ENCODE results near the gene KLHDC8B.
A peak's percentile ranks its signal among the peaks of the same experiment; 100 is the strongest.

The KLHDC8B gene

DNA sequence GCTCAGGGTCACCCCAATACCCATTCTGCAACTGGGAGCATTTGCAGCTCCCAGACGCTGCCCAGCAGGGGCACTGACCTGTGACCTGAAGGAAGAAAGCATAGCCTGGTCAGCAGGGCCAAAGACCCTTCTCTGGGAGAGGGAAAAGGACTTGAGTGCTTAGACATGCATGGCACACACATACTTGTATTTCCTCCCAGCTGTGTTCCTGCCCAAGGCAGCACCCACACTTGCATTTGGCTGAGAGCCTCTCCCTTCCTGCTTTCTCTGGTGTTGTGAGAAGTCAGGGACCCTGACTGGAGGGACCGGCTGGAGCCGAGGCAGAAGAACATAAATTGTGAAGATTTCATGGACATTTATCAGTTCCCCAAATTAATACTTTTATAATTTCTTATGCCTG, 31.3 kb upstream of the KLHDC8B start:
- H3K27ac ChIP-seq = no peak overlapping the region
- TF ChIP-seq ZFX (IDR thresholded peaks at IDR 0.05; ENCODE audit: borderline replicate concordance) = no peak
- TF ChIP-seq, protein P1, sequence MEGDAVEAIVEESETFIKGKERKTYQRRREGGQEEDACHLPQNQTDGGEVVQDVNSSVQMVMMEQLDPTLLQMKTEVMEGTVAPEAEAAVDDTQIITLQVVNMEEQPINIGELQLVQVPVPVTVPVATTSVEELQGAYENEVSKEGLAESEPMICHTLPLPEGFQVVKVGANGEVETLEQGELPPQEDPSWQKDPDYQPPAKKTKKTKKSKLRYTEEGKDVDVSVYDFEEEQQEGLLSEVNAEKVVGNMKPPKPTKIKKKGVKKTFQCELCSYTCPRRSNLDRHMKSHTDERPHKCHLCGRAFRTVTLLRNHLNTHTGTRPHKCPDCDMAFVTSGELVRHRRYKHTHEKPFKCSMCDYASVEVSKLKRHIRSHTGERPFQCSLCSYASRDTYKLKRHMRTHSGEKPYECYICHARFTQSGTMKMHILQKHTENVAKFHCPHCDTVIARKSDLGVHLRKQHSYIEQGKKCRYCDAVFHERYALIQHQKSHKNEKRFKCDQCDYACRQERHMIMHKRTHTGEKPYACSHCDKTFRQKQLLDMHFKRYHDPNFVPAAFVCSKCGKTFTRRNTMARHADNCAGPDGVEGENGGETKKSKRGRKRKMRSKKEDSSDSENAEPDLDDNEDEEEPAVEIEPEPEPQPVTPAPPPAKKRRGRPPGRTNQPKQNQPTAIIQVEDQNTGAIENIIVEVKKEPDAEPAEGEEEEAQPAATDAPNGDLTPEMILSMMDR (IDR thresholded peaks at IDR 0.05) = no peak

DNA sequence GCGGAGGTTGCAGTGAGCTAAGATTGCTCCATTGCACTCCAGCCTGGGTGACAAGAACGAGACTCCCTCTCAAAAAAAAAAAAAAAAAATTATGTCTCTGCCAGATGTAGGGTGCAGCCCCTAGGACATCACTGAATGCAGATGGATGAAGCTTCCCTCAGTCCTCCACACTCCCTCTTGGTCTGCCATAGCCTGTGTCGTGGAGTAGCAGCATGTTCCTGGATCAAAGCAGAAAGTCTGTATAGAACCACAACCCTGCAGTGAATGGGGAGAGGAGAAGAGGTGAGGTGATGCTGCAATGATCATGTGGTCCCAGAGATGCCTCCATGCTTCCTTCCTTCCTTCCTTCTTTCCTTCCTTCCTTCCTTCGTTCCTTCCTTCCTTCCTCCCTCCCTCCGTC, 23.2 kb upstream of the KLHDC8B start:
- TF ChIP-seq, protein P1 (IDR thresholded peaks at IDR 0.05) = no peak
- TF ChIP-seq ZFX (IDR thresholded peaks at IDR 0.05; ENCODE audit: borderline replicate concordance) = no peak
- no peak overlapping the region for H3K27ac ChIP-seq

DNA sequence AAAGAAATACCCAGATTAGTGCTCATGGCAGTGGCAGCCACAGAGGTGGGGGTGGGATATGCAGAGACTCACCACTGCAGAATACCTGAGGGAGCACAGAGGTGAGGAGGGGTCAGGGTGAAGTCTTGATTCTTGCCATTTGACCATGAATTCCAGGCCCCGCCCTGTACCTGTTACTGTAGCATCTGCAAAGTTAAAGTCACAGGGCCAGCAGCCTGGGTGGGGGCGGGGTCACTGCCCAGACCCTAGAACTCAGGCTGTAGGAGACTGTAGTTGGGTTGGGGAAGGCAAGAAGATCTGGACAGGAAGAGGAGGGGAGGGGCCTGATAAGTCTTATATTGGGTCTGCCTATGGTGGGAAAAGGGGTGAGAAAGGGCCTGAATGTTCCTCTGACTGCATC, 19.8 kb upstream of the KLHDC8B start:
- H3K27ac ChIP-seq = no peak overlapping the region
- TF ChIP-seq ZFX (IDR thresholded peaks at IDR 0.05; ENCODE audit: borderline replicate concordance) = no peak
- TF ChIP-seq, protein P1 (IDR thresholded peaks at IDR 0.05) = no peak

DNA sequence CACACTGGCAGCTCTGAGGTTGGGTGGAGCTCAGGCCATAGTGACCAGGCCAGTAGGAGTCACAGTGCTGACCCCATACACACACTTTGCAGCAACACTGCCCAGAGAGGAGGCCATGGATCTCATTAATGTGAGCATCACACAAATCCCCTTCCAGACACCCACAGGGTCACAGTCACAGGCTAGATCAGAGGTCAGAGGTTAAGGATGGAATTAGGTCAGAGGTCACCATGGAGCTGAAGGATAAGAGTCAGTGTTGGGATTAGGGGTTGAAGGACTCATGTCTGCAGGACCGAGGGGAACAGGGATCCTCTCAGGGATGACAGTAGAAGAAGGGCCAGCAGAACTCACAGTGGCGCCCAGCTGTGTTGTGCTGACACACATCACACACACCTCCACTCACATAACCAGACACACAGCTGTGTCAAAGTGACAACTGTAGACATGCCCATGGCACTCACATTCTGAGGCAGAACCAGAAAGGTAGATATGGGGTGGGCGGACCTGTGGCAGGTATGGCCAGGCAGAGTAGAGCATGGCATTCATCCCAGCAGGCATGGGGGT, 18.0 kb upstream of the KLHDC8B start:
- H3K27ac ChIP-seq = no peak overlapping the region
- TF ChIP-seq, protein P1 (IDR thresholded peaks at IDR 0.05) = no peak
- no peak for TF ChIP-seq ZFX (IDR thresholded peaks at IDR 0.05; ENCODE audit: borderline replicate concordance)

DNA sequence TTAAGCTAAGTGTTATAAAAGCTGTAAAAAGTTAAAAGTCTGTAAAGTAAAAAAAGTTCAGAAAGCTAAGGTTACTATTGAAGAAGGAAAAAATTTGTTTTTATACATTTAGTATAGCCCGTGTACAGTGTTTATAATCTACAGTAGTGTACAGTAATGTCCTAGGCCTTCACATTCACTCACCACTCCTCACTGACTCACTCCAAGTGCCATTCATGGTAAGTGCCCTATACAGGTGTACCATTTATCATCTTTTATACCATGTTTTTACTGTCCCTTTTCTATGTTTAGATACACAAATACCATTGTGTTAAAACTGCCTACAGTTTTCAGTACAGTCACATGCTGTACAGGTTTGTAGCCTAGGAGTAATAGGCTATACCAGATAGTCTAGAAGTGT, 14.1 kb upstream of the KLHDC8B start:
- peak overlapping the region; percentile 36 for H3K27ac ChIP-seq
- TF ChIP-seq, protein P1 (IDR thresholded peaks at IDR 0.05) = no peak
- no peak for TF ChIP-seq ZFX (IDR thresholded peaks at IDR 0.05; ENCODE audit: borderline replicate concordance)

DNA sequence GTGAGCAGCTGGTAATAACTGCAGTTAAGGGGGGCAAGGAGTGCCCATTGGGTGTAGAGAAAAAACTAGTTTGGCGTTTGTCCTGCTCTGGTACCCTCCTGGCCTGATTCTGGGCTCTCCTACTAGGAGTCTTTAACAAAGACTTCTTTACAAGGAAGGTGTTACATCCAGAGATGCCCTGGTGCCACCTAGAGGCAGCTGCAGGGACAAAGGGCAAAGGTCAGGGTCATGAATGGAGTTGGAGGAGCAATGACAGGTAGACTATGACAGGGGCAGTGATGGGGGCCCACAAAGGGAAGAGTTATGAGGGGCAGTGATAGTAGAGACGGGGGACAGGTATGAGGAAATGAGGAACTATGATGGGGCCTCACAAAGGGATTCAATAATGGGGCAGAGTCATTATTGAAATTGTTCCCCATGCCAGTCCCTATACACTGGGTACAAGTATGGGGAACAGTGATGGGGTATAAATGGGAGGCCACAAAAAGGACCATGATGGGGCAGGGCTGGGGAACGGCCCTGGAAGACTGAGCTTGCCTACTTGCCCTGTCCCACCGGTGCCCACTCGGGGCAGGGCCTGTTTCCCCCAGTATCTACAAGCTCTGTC, 13.2 kb upstream of the KLHDC8B start:
- peak overlapping the region; percentile 36 for H3K27ac ChIP-seq

DNA sequence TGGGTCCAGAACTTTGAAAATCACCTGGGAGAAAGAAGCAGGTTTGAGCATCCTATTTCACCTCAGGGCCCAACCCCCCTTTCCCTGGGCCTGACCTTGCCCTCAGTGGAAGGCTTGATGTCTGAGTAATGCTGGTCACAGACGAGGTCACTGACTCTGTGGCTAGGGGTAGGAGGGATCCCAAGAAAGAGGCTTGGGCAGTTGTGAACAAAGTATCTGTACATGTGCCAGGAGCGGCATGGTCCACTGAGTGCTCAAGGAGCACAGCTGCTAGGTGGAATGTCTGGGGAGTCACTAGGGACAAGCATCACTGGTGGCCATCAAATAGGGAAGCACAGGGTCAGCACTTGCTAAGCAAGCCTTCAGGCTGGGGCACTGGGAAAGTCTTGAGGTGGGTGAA, 12.6 kb upstream of the KLHDC8B start:
- peak overlapping the region; percentile 36 for H3K27ac ChIP-seq

More for the DNA sequence above, 13.2 kb upstream of the KLHDC8B start:
- TF ChIP-seq, protein P1 (IDR thresholded peaks at IDR 0.05) = peak; percentile 89
- no peak for TF ChIP-seq ZFX (IDR thresholded peaks at IDR 0.05; ENCODE audit: borderline replicate concordance)

More for the DNA sequence above, 12.6 kb upstream of the KLHDC8B start:
- TF ChIP-seq ZFX (IDR thresholded peaks at IDR 0.05; ENCODE audit: borderline replicate concordance) = no peak
- TF ChIP-seq, protein P1 (IDR thresholded peaks at IDR 0.05) = no peak

All from 22Rv1 (cell line).